HCT116 (cell line): Measurements from ENCODE around the gene MISP. TPM values are rescaled to one million over a fixed set of nuclear protein-coding genes. Genes with fewer than 3 reads are reported as not detected.

Experiments used
- ATAC-seq: fragments of 200-7000 bp; cut with Tn5 transposase; 2 replicates; pipeline ENCODE4 v1.9.1; 2020; ENCODE audit warnings: mild to moderate bottlenecking, moderate library complexity
- BruUV-seq: library from RNA; stranded (reverse); fragments of 400-500 nt; replicated peaks from 2 replicates; lab custom pipeline; 2021; lab: Mats Ljungman, UMichigan
- CTCF ChIA-PET: fragments of 300-600 bp; sonication (Branson Sonifier 250); formaldehyde crosslinking; loops from one replicate; lab custom pipeline; 2021; ENCODE audit warnings: antibody characterized with exemption; lab: Charles Lee
- POLR2A ChIA-PET: fragments of 300-600, 350-600 bp; sonication (Branson Sonifier 250); formaldehyde crosslinking; loops from one replicate; lab custom pipeline; 2021; ENCODE audit warnings: antibody characterized with exemption; lab: Charles Lee
- RAD21 ChIA-PET, 2 experiments: fragments of 300-600 bp; sonication (Branson Sonifier 250); formaldehyde crosslinking; loops; one replicate each; lab custom pipeline; 2023; ENCODE audit warnings: low total read pairs in 2 of 2; ENCODE audit not compliant: uncharacterized antibody in 2 of 2, unreplicated experiment in 2 of 2, low non-redundant PET in 1 of 2; lab: Charles Lee
- DNase-seq: peaks from one replicate; pipeline ENCODE4 v3.0.0-alpha.2; 2010; ENCODE audit warnings: low read depth, low spot score
- H2AFZ ChIP-seq: fragments of 200-600 bp; shearing (Covaris generic), sonication (generic); 2 replicates; pipeline ENCODE4 v1.6.1; 2017; ENCODE audit warnings: low read depth, mixed run types, mixed read lengths, antibody characterized with exemption, low read length; ENCODE audit not compliant: poor library complexity, severe bottlenecking
- H3K27ac ChIP-seq: 2 replicates; pipeline ENCODE4 v1.5.1; 2012; ENCODE audit warnings: low read depth, low read length
- H3K27me3 ChIP-seq: fragments of 200-600 bp; sonication (generic); 2 replicates; pipeline ENCODE4 v1.6.1; 2016; ENCODE audit warnings: mixed run types, low read length, mixed read lengths; ENCODE audit not compliant: insufficient read depth
- H3K36me3 ChIP-seq, 2 experiments: fragments of 200-500 bp in 1 of 2; fragments of 200-600 bp in 1 of 2; sonication (Bioruptor generic) in 1 of 2; sonication (generic) in 1 of 2; 2 replicates each; pipeline versions ENCODE4 v1.5.1 to v1.6.1; 2014 to 2016; ENCODE audit warnings: low read length in 2 of 2, inconsistent platforms in 1 of 2, mixed read lengths in 1 of 2, mixed run types in 1 of 2; ENCODE audit not compliant: insufficient read depth in 2 of 2, control insufficient read depth in 1 of 2
- H3K4me1 ChIP-seq, 2 experiments: fragments of 200-600 bp in 1 of 2; sonication (generic) in 1 of 2; 2 replicates each; pipeline versions ENCODE4 v1.5.1 to v1.6.1; 2012 to 2017; ENCODE audit warnings: low read length in 2 of 2, inconsistent platforms in 1 of 2, mild to moderate bottlenecking in 1 of 2, mixed read lengths in 1 of 2, mixed run types in 1 of 2, moderate library complexity in 1 of 2; ENCODE audit not compliant: insufficient read depth in 2 of 2, control insufficient read depth in 1 of 2
- H3K4me2 ChIP-seq: fragments of 200-600 bp; sonication (generic); 2 replicates; pipeline ENCODE4 v1.6.1; 2017; ENCODE audit warnings: mixed run types, low read length, mixed read lengths
- H3K4me3 ChIP-seq, 2 experiments: fragments of 200-600 bp in 1 of 2; sonication (generic) in 1 of 2; replicated peaks in 1 of 2; 2 replicates each; pipeline ENCODE4 v1.5.1; 2011 to 2016; ENCODE audit warnings: low read length in 2 of 2, control low read depth in 1 of 2, low read depth in 1 of 2, mild to moderate bottlenecking in 1 of 2, mixed read lengths in 1 of 2, mixed run types in 1 of 2
- H3K79me2 ChIP-seq: fragments of 200-600 bp; sonication (generic); 2 replicates; pipeline ENCODE4 v1.6.1; 2017; ENCODE audit warnings: mild to moderate bottlenecking, mixed run types, low read length, moderate library complexity, mixed read lengths; ENCODE audit not compliant: insufficient read depth
- H3K9ac ChIP-seq: fragments of 200-600 bp; sonication (generic); 2 replicates; pipeline ENCODE4 v1.6.1; 2016; ENCODE audit warnings: low read length, mixed read lengths
- H3K9me2 ChIP-seq: fragments of 200-600 bp; sonication (generic), shearing (Covaris generic); 2 replicates; pipeline ENCODE4 v1.6.1; 2017; ENCODE audit warnings: mixed run types, mild to moderate bottlenecking, moderate library complexity; ENCODE audit not compliant: insufficient read depth
- H3K9me3 ChIP-seq, 2 experiments: fragments of 200-500 bp in 1 of 2; fragments of 200-600 bp in 1 of 2; sonication (Bioruptor generic) in 1 of 2; sonication (generic) in 1 of 2; 2 replicates each; pipeline ENCODE4 v1.6.1; 2014 to 2017; ENCODE audit warnings: low read length in 2 of 2, mixed read lengths in 2 of 2, inconsistent platforms in 1 of 2, low read depth in 1 of 2, mild to moderate bottlenecking in 1 of 2, mixed run types in 1 of 2, moderate library complexity in 1 of 2; ENCODE audit not compliant: control insufficient read depth in 1 of 2, insufficient read depth in 1 of 2
- H4K20me1 ChIP-seq: fragments of 200-600 bp; sonication (generic), shearing (Covaris generic); 2 replicates; pipeline ENCODE4 v1.6.1; 2017; ENCODE audit warnings: mixed run types, mild to moderate bottlenecking, moderate library complexity; ENCODE audit not compliant: insufficient read depth
- CBX3 ChIP-seq: IDR thresholded peaks from 2 replicates; pipeline ENCODE4 v1.6.1; 2012; ENCODE audit warnings: low read depth
- CEBPB ChIP-seq: IDR thresholded peaks from 2 replicates; pipeline ENCODE4 v1.6.1; 2012; ENCODE audit warnings: low read depth
- EGR1 ChIP-seq: IDR thresholded peaks from 2 replicates; pipeline ENCODE4 v1.6.1; 2012; ENCODE audit warnings: low read depth
- ELF1 ChIP-seq: IDR thresholded peaks from 2 replicates; pipeline ENCODE4 v1.6.1; 2012; ENCODE audit warnings: low read depth, borderline replicate concordance
- EZH2 ChIP-seq: fragments of 200-600 bp; sonication (generic); IDR thresholded peaks from 2 replicates; pipeline ENCODE4 v1.6.1; 2017; ENCODE audit warnings: antibody characterized with exemption, mixed run types
- EZH2phosphoT487 ChIP-seq: fragments of 200-600 bp; IDR thresholded peaks from 2 replicates; pipeline ENCODE4 v1.6.1; 2018; ENCODE audit warnings: antibody characterized with exemption, borderline replicate concordance
- FOSL1 ChIP-seq: IDR thresholded peaks from 2 replicates; pipeline ENCODE4 v1.6.1; 2012; ENCODE audit warnings: low read depth
- JUND ChIP-seq: IDR thresholded peaks from 2 replicates; pipeline ENCODE4 v1.6.1; 2012
- POLR2A ChIP-seq: IDR thresholded peaks from 2 replicates; pipeline ENCODE4 v1.7.0; 2011; ENCODE audit warnings: borderline replicate concordance; ENCODE audit not compliant: insufficient read depth, insufficient read length; ENCODE audit errors: extremely low read depth
- RAD21 ChIP-seq: IDR thresholded peaks from 2 replicates; pipeline ENCODE4 v1.6.1; 2012; ENCODE audit warnings: low read depth, mild to moderate bottlenecking
- SIN3A ChIP-seq: IDR thresholded peaks from 2 replicates; pipeline ENCODE4 v1.6.1; 2012; ENCODE audit warnings: low read depth
- SP1 ChIP-seq: IDR thresholded peaks from 2 replicates; pipeline ENCODE4 v1.6.1; 2012; ENCODE audit warnings: low read depth
- SRF ChIP-seq: IDR thresholded peaks from 2 replicates; pipeline ENCODE4 v1.6.1; 2012; ENCODE audit warnings: low read depth
- TCF7L2 ChIP-seq: IDR thresholded peaks from 2 replicates; pipeline ENCODE4 v1.7.0; 2011; ENCODE audit warnings: borderline replicate concordance, inconsistent platforms; ENCODE audit not compliant: insufficient read depth, insufficient read length; ENCODE audit errors: extremely low read depth
- ZFX ChIP-seq: fragments of 450-650 bp; IDR thresholded peaks from 2 replicates; pipeline ENCODE4 v1.6.1; 2017
- intact Hi-C: fragments of 100-400 bp; cut with micrococcal nuclease; formaldehyde crosslinking; loops from 2 replicates; pipeline ENCODE4 v1.10.0; 2022
- total RNA-seq: library from RNA; stranded (reverse); gene quantifications from one replicate; pipeline ENCODE4 v1.2.1, GENCODE V29; 2021; ENCODE audit not compliant: unreplicated experiment
- TF ChIP-seq, protein P1 (sequence below): IDR thresholded peaks from 2 replicates; pipeline ENCODE4 v1.6.1; 2012
- TF ChIP-seq, protein P2 (sequence below): IDR thresholded peaks from 2 replicates; pipeline ENCODE4 v1.6.1; 2012; ENCODE audit warnings: low read depth

MISP gene
- total RNA-seq, 1 experiment from 2014 or later = 38.2 TPM

DNA sequence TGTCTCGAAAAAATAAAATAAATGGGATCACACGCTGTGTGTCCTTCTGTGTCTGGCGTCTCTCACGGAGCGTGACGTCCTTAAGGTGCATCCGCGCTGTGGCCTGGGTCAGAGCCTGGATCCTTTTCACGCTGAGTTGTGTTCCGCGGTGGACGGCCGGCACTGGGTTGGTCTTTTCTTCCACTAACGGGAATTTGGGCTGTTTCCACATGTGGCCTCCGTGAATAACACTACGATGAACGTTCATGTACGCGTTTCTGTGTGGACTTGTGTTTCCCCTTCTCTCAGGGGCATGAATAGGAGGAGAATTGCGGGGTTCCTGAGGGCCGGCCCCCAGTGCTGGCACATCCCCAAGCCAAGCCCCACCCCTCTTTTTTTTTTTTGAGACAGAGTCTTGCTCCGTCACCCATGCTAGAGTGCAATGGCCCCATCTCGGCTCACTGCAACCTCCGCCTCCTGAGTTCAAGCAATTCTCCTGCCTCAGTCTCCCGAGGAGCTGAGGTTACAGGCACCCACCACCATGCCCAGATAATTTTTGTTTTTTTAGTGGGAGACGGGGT lies 40.2 kb downstream of the MISP start:
- Histone ChIP-seq H3K9me3 (no peaks in the 10 kb centered on the region), H3K4me3 (no peak overlapping the region), H3K9me2 (no peaks in the 10 kb centered on the region), H3K4me1 (peaks cover 0 to 1% of the 10 kb centered on the region in 2 experiments; a peak in 1 of 4 replicates), H3K27me3 (no peaks in the 10 kb centered on the region), H3K36me3 (no peaks in the 10 kb centered on the region), H4K20me1 (no peaks in the 10 kb centered on the region), H2AFZ (no peak overlapping the region), H3K27ac (no peak overlapping the region), H3K4me2 (no peak overlapping the region), H3K79me2 (no peaks in the 10 kb centered on the region), H3K9ac (no peak overlapping the region)
- intact Hi-C loops = loop anchor here (10.0 kb wide), 1 partner anchor 454 kb away; the partner anchor contains the start of genes ATP5F1D and MIDN
- ChIA-PET RAD21 (no interaction called here), CTCF (no interaction called here), POLR2A (no interaction called here)
- no peak for ATAC-seq
- no TSS peak for BruUV-seq
- no peak for DNase-seq
- TF ChIP-seq ELF1 (no peak), CBX3 (no peak), EZH2phosphoT487 (no peak), EZH2 (no peak), EGR1 (no peak), POLR2A (no peak), ZFX (no peak), SIN3A (no peak), FOSL1 (no peak), RAD21 (no peak), CEBPB (no peak), JUND (no peak), SRF (no peak), TCF7L2 (no peak), SP1 (no peak)
- TF ChIP-seq, protein P1, sequence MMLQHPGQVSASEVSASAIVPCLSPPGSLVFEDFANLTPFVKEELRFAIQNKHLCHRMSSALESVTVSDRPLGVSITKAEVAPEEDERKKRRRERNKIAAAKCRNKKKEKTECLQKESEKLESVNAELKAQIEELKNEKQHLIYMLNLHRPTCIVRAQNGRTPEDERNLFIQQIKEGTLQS = no peak
- TF ChIP-seq, protein P2, sequence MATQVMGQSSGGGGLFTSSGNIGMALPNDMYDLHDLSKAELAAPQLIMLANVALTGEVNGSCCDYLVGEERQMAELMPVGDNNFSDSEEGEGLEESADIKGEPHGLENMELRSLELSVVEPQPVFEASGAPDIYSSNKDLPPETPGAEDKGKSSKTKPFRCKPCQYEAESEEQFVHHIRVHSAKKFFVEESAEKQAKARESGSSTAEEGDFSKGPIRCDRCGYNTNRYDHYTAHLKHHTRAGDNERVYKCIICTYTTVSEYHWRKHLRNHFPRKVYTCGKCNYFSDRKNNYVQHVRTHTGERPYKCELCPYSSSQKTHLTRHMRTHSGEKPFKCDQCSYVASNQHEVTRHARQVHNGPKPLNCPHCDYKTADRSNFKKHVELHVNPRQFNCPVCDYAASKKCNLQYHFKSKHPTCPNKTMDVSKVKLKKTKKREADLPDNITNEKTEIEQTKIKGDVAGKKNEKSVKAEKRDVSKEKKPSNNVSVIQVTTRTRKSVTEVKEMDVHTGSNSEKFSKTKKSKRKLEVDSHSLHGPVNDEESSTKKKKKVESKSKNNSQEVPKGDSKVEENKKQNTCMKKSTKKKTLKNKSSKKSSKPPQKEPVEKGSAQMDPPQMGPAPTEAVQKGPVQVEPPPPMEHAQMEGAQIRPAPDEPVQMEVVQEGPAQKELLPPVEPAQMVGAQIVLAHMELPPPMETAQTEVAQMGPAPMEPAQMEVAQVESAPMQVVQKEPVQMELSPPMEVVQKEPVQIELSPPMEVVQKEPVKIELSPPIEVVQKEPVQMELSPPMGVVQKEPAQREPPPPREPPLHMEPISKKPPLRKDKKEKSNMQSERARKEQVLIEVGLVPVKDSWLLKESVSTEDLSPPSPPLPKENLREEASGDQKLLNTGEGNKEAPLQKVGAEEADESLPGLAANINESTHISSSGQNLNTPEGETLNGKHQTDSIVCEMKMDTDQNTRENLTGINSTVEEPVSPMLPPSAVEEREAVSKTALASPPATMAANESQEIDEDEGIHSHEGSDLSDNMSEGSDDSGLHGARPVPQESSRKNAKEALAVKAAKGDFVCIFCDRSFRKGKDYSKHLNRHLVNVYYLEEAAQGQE = no peak
